ENCODE results near the gene NELFB.
"Not testable (repeated sequence)": the region's sequence is repeated elsewhere in the genome, so short reads cannot be mapped to it uniquely, and the experiment has no call there.

Gene NELFB

GRCh38 chr9:137247135-137247915, 7.8 kb upstream of the NELFB start:
- no peak for DNase-seq (ENCODE audit: low spot score)

- DNase-seq (ENCODE audit: low spot score): no peak
Measured at GRCh38 chr9:137247916-137248175, 7.3 kb upstream of the NELFB start.

- no peak for DNase-seq (ENCODE audit: low spot score)
Measured at GRCh38 chr9:137250329-137251193, 4.6 kb upstream of the NELFB start.

GRCh38 chr9:137251194-137251461, 4.0 kb upstream of the NELFB start, which contains the start of gene STPG3:
Gene STPG3 (plus strand): TSS chr9:137251286. CDS start chr9:137251287, 1 bp downstream.
- DNase-seq (ENCODE audit: low spot score): no peak

GRCh38 chr9:137251490-137252268, 3.4 kb upstream of the NELFB start:
- no peak for DNase-seq (ENCODE audit: low spot score)

- DNase-seq (ENCODE audit: low spot score): no peak
Measured at GRCh38 chr9:137252555-137253506, 2.3 kb upstream of the NELFB start.

- no peak for DNase-seq (ENCODE audit: low spot score)
Measured at GRCh38 chr9:137253717-137254623, 1.2 kb upstream of the NELFB start.

- no peak for DNase-seq (ENCODE audit: low spot score)
Measured at GRCh38 chr9:137255448-137256114, 454 bp downstream of the NELFB start.

GRCh38 chr9:137256362-137256761, 1.2 kb downstream of the NELFB start:
- DNase-seq (ENCODE audit: low spot score): no peak

GRCh38 chr9:137256856-137257255, 1.7 kb downstream of the NELFB start:
- DNase-seq (ENCODE audit: low spot score): no peak

GRCh38 chr9:137262173-137262908, 7.2 kb downstream of the NELFB start:
- DNase-seq (ENCODE audit: low spot score): not testable (repeated sequence)

- no peak for DNase-seq (ENCODE audit: low spot score)
Measured at GRCh38 chr9:137262909-137263285, 7.8 kb downstream of the NELFB start.

- DNase-seq (ENCODE audit: low spot score): no peak
Measured at GRCh38 chr9:137263506-137263905, 8.4 kb downstream of the NELFB start.

GRCh38 chr9:137264067-137264466, 8.9 kb downstream of the NELFB start:
- DNase-seq (ENCODE audit: low spot score): no peak

- no peak for DNase-seq (ENCODE audit: low spot score)
Measured at GRCh38 chr9:137265496-137266161, 10.5 kb downstream of the NELFB start.

- DNase-seq (ENCODE audit: low spot score): no peak
Measured at GRCh38 chr9:137266162-137266527, 11.0 kb downstream of the NELFB start.

- DNase-seq (ENCODE audit: low spot score): no peak
Measured at GRCh38 chr9:137266585-137267453, 11.7 kb downstream of the NELFB start.

GRCh38 chr9:137267933-137268355, 12.8 kb downstream of the NELFB start:
- no peak for DNase-seq (ENCODE audit: low spot score)
